Endodermal cell (in vitro differentiated cells): ENCODE measurements around the gene RABGAP1L. TPM values are rescaled to one million over a fixed set of nuclear protein-coding genes. Genes with fewer than 3 reads are reported as not detected.

Source experiments
- DNase-seq: peaks from one replicate; pipeline ENCODE4 v3.0.0-alpha.2; 2017
- H3K27ac ChIP-seq: 2 replicates; pipeline ENCODE4 v1.5.1; 2013; ENCODE audit warnings: mild to moderate bottlenecking, low read depth, low read length, moderate library complexity
- H3K27me3 ChIP-seq: 2 replicates; pipeline ENCODE4 v1.6.1; 2013; ENCODE audit warnings: mild to moderate bottlenecking, low read length, moderate library complexity; ENCODE audit not compliant: insufficient read depth, control insufficient read depth, poor library complexity, severe bottlenecking
- H3K36me3 ChIP-seq: 2 replicates; pipeline ENCODE4 v1.7.0; 2013; ENCODE audit warnings: mild to moderate bottlenecking, low read length, moderate library complexity; ENCODE audit not compliant: control insufficient read depth, insufficient read depth
- H3K4me1 ChIP-seq: one replicate; pipeline ENCODE4 v1.7.0; 2013; ENCODE audit warnings: low read length; ENCODE audit not compliant: control insufficient read depth, insufficient read depth
- H3K4me3 ChIP-seq: 2 replicates; pipeline ENCODE4 v1.5.1; 2013; ENCODE audit warnings: mild to moderate bottlenecking, low read length, moderate library complexity
- H3K9ac ChIP-seq: 2 replicates; pipeline ENCODE4 v1.6.1; 2013; ENCODE audit warnings: mild to moderate bottlenecking, low read length, moderate library complexity; ENCODE audit not compliant: poor library complexity, severe bottlenecking; ENCODE audit errors: extremely low read depth
- H3K9me3 ChIP-seq: 2 replicates; pipeline ENCODE4 v1.6.1; 2013; ENCODE audit warnings: mild to moderate bottlenecking, low read length, moderate library complexity; ENCODE audit not compliant: control insufficient read depth
- H3K27ac Mint-ChIP-seq: 2 replicates; pipeline ENCODE4 v1.8.0; 2020; ENCODE audit warnings: mixed read lengths
- H3K27me3 Mint-ChIP-seq: 2 replicates; pipeline ENCODE4 v1.8.0; 2021; ENCODE audit warnings: mild to moderate bottlenecking, mixed read lengths; ENCODE audit not compliant: insufficient read depth
- H3K36me3 Mint-ChIP-seq: 2 replicates; pipeline ENCODE4 v1.8.0; 2020; ENCODE audit warnings: low read depth, mixed read lengths
- H3K4me1 Mint-ChIP-seq: 2 replicates; pipeline ENCODE4 v1.8.0; 2020; ENCODE audit warnings: mixed read lengths
- H3K4me3 Mint-ChIP-seq: 2 replicates; pipeline ENCODE4 v1.8.0; 2020; ENCODE audit warnings: mild to moderate bottlenecking, moderate library complexity, mixed read lengths
- H3K9me3 Mint-ChIP-seq: 2 replicates; pipeline ENCODE4 v1.8.0; 2020; ENCODE audit warnings: mild to moderate bottlenecking, mixed read lengths
- WGBS, 2 experiments: methylation state at CpG; one replicate each; pipeline versions ENCODE4 v1.1.5 to v1.1.7; 2013; ENCODE audit warnings: missing lambda C conversion rate in 2 of 2, mixed read lengths in 1 of 2; ENCODE audit not compliant: insufficient coverage in 1 of 2, insufficient read length in 1 of 2; 5-methylcytosine and 5-hydroxymethylcytosine counted together
- total RNA-seq, 2 donors: library from RNA; stranded (reverse); fragmentation: NEBNext Ultra II Directional in 1 of 2; extraction: Animal tissue kit (Norgen Biotek cat#: 25700) in 1 of 2; gene quantifications; 2 replicates in 1 of 2; 3 replicates in 1 of 2; pipeline ENCODE4 v1.2.1, GENCODE V29; 2021
- TF ChIP-seq, protein P1 (sequence below): fragments of 200-600 bp; sonication (generic); conservative IDR thresholded peaks from 2 replicates; pipeline ENCODE4 v1.5.0; 2021; ENCODE audit warnings: antibody characterized with exemption, mild to moderate bottlenecking

RABGAP1L gene
- total RNA-seq, 2 donors from 2014 or later = 32.5 to 36.9 TPM

DNA sequence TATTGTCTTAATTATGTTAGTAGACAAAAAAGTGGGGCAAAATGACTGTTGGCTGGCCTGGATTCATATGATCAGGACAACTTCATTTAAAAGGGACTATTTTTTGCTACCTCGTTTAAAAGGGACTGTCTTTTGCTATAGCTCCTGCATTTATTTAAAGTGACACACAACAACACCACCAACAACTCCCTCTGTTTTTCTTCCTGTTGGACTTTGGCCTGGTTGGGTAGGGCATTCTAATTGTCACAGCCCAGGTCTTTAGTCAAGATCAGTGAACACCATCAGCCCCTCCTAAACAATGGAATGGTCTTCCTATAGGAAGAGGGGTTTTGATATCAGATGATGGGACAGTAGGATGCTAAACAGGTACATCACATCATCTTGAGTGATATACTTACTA is 530.2 kb downstream of the RABGAP1L start:
- H3K36me3 ChIP-seq = no peaks in the 10 kb centered on the region
- no peak overlapping the region for H3K9ac ChIP-seq
- H3K4me1 Mint-ChIP-seq = peaks cover 14% of the 10 kb centered on the region
- no peaks in the 10 kb centered on the region for H3K9me3 ChIP-seq
- 80 to 100% methylated on average over 1 of the region's 1 CpG for WGBS, 2 experiments
- H3K4me3 ChIP-seq = no peak overlapping the region
- H3K27me3 Mint-ChIP-seq = no peaks in the 10 kb centered on the region
- H3K27ac Mint-ChIP-seq = peak overlapping the region; percentile 14
- no peak overlapping the region for H3K4me3 Mint-ChIP-seq
- no peaks in the 10 kb centered on the region for H3K4me1 ChIP-seq
- no peak for DNase-seq
- H3K9me3 Mint-ChIP-seq = no peaks in the 10 kb centered on the region
- TF ChIP-seq, protein P1, sequence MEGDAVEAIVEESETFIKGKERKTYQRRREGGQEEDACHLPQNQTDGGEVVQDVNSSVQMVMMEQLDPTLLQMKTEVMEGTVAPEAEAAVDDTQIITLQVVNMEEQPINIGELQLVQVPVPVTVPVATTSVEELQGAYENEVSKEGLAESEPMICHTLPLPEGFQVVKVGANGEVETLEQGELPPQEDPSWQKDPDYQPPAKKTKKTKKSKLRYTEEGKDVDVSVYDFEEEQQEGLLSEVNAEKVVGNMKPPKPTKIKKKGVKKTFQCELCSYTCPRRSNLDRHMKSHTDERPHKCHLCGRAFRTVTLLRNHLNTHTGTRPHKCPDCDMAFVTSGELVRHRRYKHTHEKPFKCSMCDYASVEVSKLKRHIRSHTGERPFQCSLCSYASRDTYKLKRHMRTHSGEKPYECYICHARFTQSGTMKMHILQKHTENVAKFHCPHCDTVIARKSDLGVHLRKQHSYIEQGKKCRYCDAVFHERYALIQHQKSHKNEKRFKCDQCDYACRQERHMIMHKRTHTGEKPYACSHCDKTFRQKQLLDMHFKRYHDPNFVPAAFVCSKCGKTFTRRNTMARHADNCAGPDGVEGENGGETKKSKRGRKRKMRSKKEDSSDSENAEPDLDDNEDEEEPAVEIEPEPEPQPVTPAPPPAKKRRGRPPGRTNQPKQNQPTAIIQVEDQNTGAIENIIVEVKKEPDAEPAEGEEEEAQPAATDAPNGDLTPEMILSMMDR = no peak
- H3K27me3 ChIP-seq = no peaks in the 10 kb centered on the region
- no peaks in the 10 kb centered on the region for H3K36me3 Mint-ChIP-seq
- no peak overlapping the region for H3K27ac ChIP-seq

DNA sequence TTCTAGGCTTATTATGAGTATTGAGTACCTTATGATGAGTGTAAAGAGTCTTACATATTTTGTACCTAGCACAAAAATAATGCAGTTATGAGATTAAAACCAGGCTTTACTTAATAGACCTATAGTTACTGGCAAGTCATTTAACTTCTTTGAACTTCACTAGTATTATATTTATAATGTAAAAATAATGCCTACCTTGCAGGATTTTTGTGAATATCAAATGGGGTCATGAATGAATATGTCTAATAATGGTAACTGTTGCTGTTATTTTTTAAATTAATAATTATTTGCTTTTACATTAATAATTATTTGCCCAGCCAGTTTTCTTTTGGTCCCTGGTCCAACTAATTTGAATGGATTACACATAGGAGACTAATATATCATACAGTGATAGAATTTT is 530.9 kb downstream of the RABGAP1L start:
- H3K4me3 ChIP-seq = no peak overlapping the region
- no peaks in the 10 kb centered on the region for H3K36me3 ChIP-seq
- Mint-ChIP-seq H3K4me3 (no peak overlapping the region), H3K36me3 (no peaks in the 10 kb centered on the region), H3K9me3 (no peaks in the 10 kb centered on the region), H3K4me1 (peaks cover 14% of the 10 kb centered on the region), H3K27me3 (no peaks in the 10 kb centered on the region), H3K27ac (no peak overlapping the region)
- H3K4me1 ChIP-seq = no peaks in the 10 kb centered on the region
- no peaks in the 10 kb centered on the region for H3K9me3 ChIP-seq
- TF ChIP-seq, protein P1 = no peak
- no peaks in the 10 kb centered on the region for H3K27me3 ChIP-seq
- no peak for DNase-seq
- H3K9ac ChIP-seq = no peak overlapping the region
- no peak overlapping the region for H3K27ac ChIP-seq

DNA sequence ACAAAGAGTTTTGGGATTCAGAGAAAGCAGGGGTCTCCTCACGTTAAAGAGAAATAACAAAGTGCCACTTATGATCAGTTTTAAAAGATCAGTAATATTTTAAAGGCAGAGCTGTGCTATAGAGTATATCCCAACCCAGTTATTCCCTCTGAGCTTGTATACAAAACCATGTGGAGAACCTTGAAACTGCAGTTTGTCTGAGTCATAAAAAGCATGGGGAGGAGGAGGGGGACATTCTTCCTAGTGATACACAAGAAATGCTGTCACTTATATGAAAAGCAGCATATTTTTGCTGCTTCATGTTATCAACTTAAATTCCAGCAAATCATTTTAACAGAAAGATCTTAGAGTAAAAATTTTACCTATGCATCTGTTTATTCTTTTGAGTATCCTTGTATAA is 533.0 kb downstream of the RABGAP1L start:
- H3K27ac ChIP-seq = no peak overlapping the region
- TF ChIP-seq, protein P1 = peak; percentile 54
- no peaks in the 10 kb centered on the region for H3K27me3 ChIP-seq
- H3K4me1 ChIP-seq = no peaks in the 10 kb centered on the region
- WGBS, 2 experiments = 100% methylated on average over 1 of the region's 1 CpG; no CpG with 5 or more reads in 1 of the 2 experiments
- Mint-ChIP-seq H3K9me3 (no peaks in the 10 kb centered on the region), H3K4me1 (peaks cover 18% of the 10 kb centered on the region), H3K27ac (no peak overlapping the region), H3K36me3 (no peaks in the 10 kb centered on the region), H3K4me3 (no peak overlapping the region), H3K27me3 (no peaks in the 10 kb centered on the region)
- H3K9ac ChIP-seq = no peak overlapping the region
- H3K4me3 ChIP-seq = no peak overlapping the region
- H3K36me3 ChIP-seq = no peaks in the 10 kb centered on the region
- no peaks in the 10 kb centered on the region for H3K9me3 ChIP-seq
- no peak for DNase-seq
